Activated T-helper 1 cell treated with anti-CD3 and anti-CD28 coated beads, Interleukin-2, amount 50 U/mL, for 16 hours (primary cell): ENCODE data around the gene PIGL.
"Not testable (repeated sequence)": the region's sequence is repeated elsewhere in the genome, so short reads cannot be mapped to it uniquely, and the experiment has no call there.

Source experiments
- DNase-seq, 2 donors: peaks; one replicate each; pipeline ENCODE4 v3.0.0-alpha.2; 2020; ENCODE audit warnings: low read depth in 1 of 2, low spot score in 1 of 2

PIGL gene

GRCh38 chr17:16273499-16273898 is 56.5 kb downstream of the PIGL start:
- DNase-seq, result no peak

- DNase-seq, result no peak
These were observed 56.9 kb downstream of the PIGL start for GRCh38 chr17:16273929-16274339.

- no peak for DNase-seq
These were observed 58.0 kb downstream of the PIGL start for GRCh38 chr17:16275024-16275423.

- no peak for DNase-seq
These were observed 60.2 kb downstream of the PIGL start for GRCh38 chr17:16277163-16277562.

- DNase-seq, result no peak
These were observed 64.3 kb downstream of the PIGL start for GRCh38 chr17:16281351-16281750.

GRCh38 chr17:16282522-16282921 is 65.5 kb downstream of the PIGL start:
- DNase-seq, result no peak

GRCh38 chr17:16283705-16284104 is 66.7 kb downstream of the PIGL start:
- DNase-seq, result no peak

GRCh38 chr17:16285646-16286008 is 68.6 kb downstream of the PIGL start:
- DNase-seq, result no peak

- peak; percentile 40 to 47 for DNase-seq
These were observed 69.3 kb downstream of the PIGL start for GRCh38 chr17:16286009-16286946.

- DNase-seq, result no peak
These were observed 70.0 kb downstream of the PIGL start for GRCh38 chr17:16286947-16287562.

GRCh38 chr17:16287563-16288027 is 70.6 kb downstream of the PIGL start:
- no peak for DNase-seq

GRCh38 chr17:16288860-16289571 is 72.0 kb downstream of the PIGL start:
- DNase-seq, result no peak

GRCh38 chr17:16293931-16294330 is 76.9 kb downstream of the PIGL start:
- DNase-seq, result no peak

GRCh38 chr17:16294560-16294959 is 77.5 kb downstream of the PIGL start:
- no peak for DNase-seq

- DNase-seq, result not testable (repeated sequence)
These were observed 79.1 kb downstream of the PIGL start for GRCh38 chr17:16296072-16296471.

- no peak for DNase-seq
These were observed 80.5 kb downstream of the PIGL start for GRCh38 chr17:16297367-16298139.

- DNase-seq, result no peak
These were observed 81.2 kb downstream of the PIGL start for GRCh38 chr17:16298140-16298662.

GRCh38 chr17:16300554-16300953 is 83.5 kb downstream of the PIGL start:
- DNase-seq, result no peak

- no peak for DNase-seq
These were observed 85.2 kb downstream of the PIGL start for GRCh38 chr17:16301963-16302855.

- no peak for DNase-seq
These were observed 85.8 kb downstream of the PIGL start for GRCh38 chr17:16302856-16303255.
